HepG2 (cell line): Measurements from ENCODE around the gene ARMC10. TPM values are rescaled to one million over a fixed set of nuclear protein-coding genes. Genes with fewer than 3 reads are reported as not detected.

Source experiments
- BATF2 ChIP-seq: sonication (generic); formaldehyde crosslinking; IDR thresholded peaks from 2 replicates; pipeline ENCODE4 v1.8.0; 2022; ENCODE audit warnings: mild to moderate bottlenecking, missing genetic modification reagents, moderate library complexity
- BHLHE40 ChIP-seq: IDR thresholded peaks from 2 replicates; pipeline ENCODE4 v1.6.1; 2011; ENCODE audit warnings: low read length, improper control_type of control experiment
- CBX2 ChIP-seq, 2 experiments: fragments of 200-600 bp in 1 of 2; sonication (generic); formaldehyde crosslinking in 1 of 2; IDR thresholded peaks; 2 replicates each; pipeline versions ENCODE4 v1.7.0 to v1.8.1; 2018 to 2022; ENCODE audit warnings: low read depth in 2 of 2, low read length in 1 of 2, mild to moderate bottlenecking in 1 of 2, missing genetic modification reagents in 1 of 2
- CENPT ChIP-seq: sonication (generic); formaldehyde crosslinking; IDR thresholded peaks from 2 replicates; pipeline ENCODE4 v1.8.0; 2022; ENCODE audit warnings: low read depth, mild to moderate bottlenecking, moderate library complexity, missing genetic modification reagents
- DPF2 ChIP-seq: sonication (generic); formaldehyde crosslinking; IDR thresholded peaks from 2 replicates; pipeline ENCODE4 v1.4.0; 2020; ENCODE audit warnings: mild to moderate bottlenecking, low read depth, missing genetic modification reagents, borderline replicate concordance
- GTF2F1 ChIP-seq: fragments of 150-350 bp; IDR thresholded peaks from 2 replicates; pipeline ENCODE4 v1.6.1; 2014; ENCODE audit warnings: low read length
- NFIC ChIP-seq: IDR thresholded peaks from 2 replicates; pipeline ENCODE4 v1.6.1; 2012; ENCODE audit warnings: mild to moderate bottlenecking, low read length, inconsistent platforms
- NRL ChIP-seq: sonication (generic); formaldehyde crosslinking; IDR thresholded peaks from 2 replicates; pipeline ENCODE4 v1.5.0; 2020; ENCODE audit warnings: missing genetic modification reagents, mild to moderate bottlenecking, moderate library complexity, borderline replicate concordance
- POGZ ChIP-seq: sonication (generic); formaldehyde crosslinking; IDR thresholded peaks from 2 replicates; pipeline ENCODE4 v1.4.0; 2020; ENCODE audit warnings: mild to moderate bottlenecking, missing genetic modification reagents
- POLR2A ChIP-seq, 2 experiments: IDR thresholded peaks; 2 replicates each; pipeline ENCODE4 v1.6.1; 2011; ENCODE audit warnings: low read depth in 2 of 2, low read length in 2 of 2, mild to moderate bottlenecking in 1 of 2, moderate library complexity in 1 of 2; ENCODE audit not compliant: insufficient read depth in 1 of 2
- SOX5 ChIP-seq: IDR thresholded peaks from 2 replicates; pipeline ENCODE4 v1.6.1; 2016; ENCODE audit warnings: borderline replicate concordance
- SOX6 ChIP-seq, 2 experiments: fragments of 450-650 bp in 1 of 2; sonication (generic) in 1 of 2; formaldehyde crosslinking in 1 of 2; IDR thresholded peaks; 2 replicates each; pipeline versions ENCODE4 v1.4.0 to v1.6.1; 2017 to 2020; ENCODE audit warnings: antibody characterized with exemption in 1 of 2, mild to moderate bottlenecking in 1 of 2, missing genetic modification reagents in 1 of 2
- TEAD3 ChIP-seq: optimal IDR thresholded peaks from 2 replicates; pipeline ENCODE3; 2016; ENCODE audit warnings: borderline replicate concordance
- YY1 ChIP-seq: IDR thresholded peaks from 2 replicates; pipeline ENCODE4 v1.6.1; 2011; ENCODE audit warnings: low read length, low read depth, moderate library complexity, mild to moderate bottlenecking; ENCODE audit not compliant: insufficient read depth, insufficient replicate concordance
- ZFX ChIP-seq: sonication (generic); formaldehyde crosslinking; IDR thresholded peaks from 2 replicates; pipeline ENCODE4 v1.4.0; 2020; ENCODE audit warnings: mild to moderate bottlenecking, low read depth, missing genetic modification reagents, moderate library complexity
- ZNF20 ChIP-seq: sonication (generic); formaldehyde crosslinking; IDR thresholded peaks from 2 replicates; pipeline ENCODE4 v1.4.0; 2020; ENCODE audit warnings: mild to moderate bottlenecking, moderate library complexity, missing genetic modification reagents
- ZNF263 ChIP-seq: sonication (generic); formaldehyde crosslinking; IDR thresholded peaks from 2 replicates; pipeline ENCODE4 v1.4.0; 2020; ENCODE audit warnings: missing genetic modification reagents
- ZNF264 ChIP-seq: sonication (generic); formaldehyde crosslinking; IDR thresholded peaks from 2 replicates; pipeline ENCODE4 v1.4.0; 2020; ENCODE audit warnings: missing genetic modification reagents
- ZNF30 ChIP-seq: sonication (generic); formaldehyde crosslinking; IDR thresholded peaks from 2 replicates; pipeline ENCODE4 v1.5.0; 2020; ENCODE audit warnings: mild to moderate bottlenecking, missing genetic modification reagents
- ZNF354B ChIP-seq: sonication (generic); formaldehyde crosslinking; IDR thresholded peaks from 2 replicates; pipeline ENCODE4 v1.8.0; 2022; ENCODE audit warnings: mild to moderate bottlenecking, missing genetic modification reagents
- ZNF451 ChIP-seq: sonication (generic); formaldehyde crosslinking; IDR thresholded peaks from 2 replicates; pipeline ENCODE4 v1.5.0; 2020; ENCODE audit warnings: mild to moderate bottlenecking, missing genetic modification reagents
- ZNF749 ChIP-seq: sonication (generic); formaldehyde crosslinking; IDR thresholded peaks from 2 replicates; pipeline ENCODE4 v1.8.0; 2022; ENCODE audit warnings: mild to moderate bottlenecking, missing genetic modification reagents, moderate library complexity, borderline replicate concordance
- ZSCAN29 ChIP-seq: sonication (generic); formaldehyde crosslinking; conservative IDR thresholded peaks from 2 replicates; pipeline ENCODE4 v1.4.0; 2020; ENCODE audit warnings: mild to moderate bottlenecking, missing genetic modification reagents
- polyA plus RNA-seq, 8 experiments: library from polyadenylated mRNA; depleted of rRNA in 3 of 8; stranded (reverse) in 7 of 8; unstranded in 1 of 8; fragments of >200 nt; fragmentation: Illumina TruSeq in 4 of 8; extraction: Trizol in 4 of 8; gene quantifications; 2 replicates each; pipeline versions ENCODE4 v1.2.1 to v1.2.3, GENCODE V29; 2011 to 2016; ENCODE audit warnings: low read depth in 4 of 8, missing spikeins in 1 of 8, mixed read lengths in 1 of 8; ENCODE audit not compliant: insufficient read depth in 1 of 8
- total RNA-seq, 5 experiments: library from RNA; depleted of rRNA; stranded (reverse); fragments of >200 nt; fragmentation: Illumina TruSeq; extraction: Trizol; gene quantifications; 2 replicates each; pipeline ENCODE4 v1.2.3, GENCODE V29; 2016; ENCODE audit warnings: low read depth in 1 of 5
- TF ChIP-seq, protein P1 (sequence below): sonication (generic); formaldehyde crosslinking; IDR thresholded peaks from 2 replicates; pipeline ENCODE4 v1.4.0; 2020; ENCODE audit warnings: missing genetic modification reagents
- TF ChIP-seq, protein P2 (sequence below): sonication (generic); formaldehyde crosslinking; conservative IDR thresholded peaks from 2 replicates; pipeline ENCODE4 v1.4.0; 2020; ENCODE audit warnings: missing genetic modification reagents

The ARMC10 gene
- total and polyA plus RNA-seq, 2 of the 13 experiments (the other 11 are each of a cell fraction or from before 2014, with no cell fraction given): 11.3 to 23.7 TPM

DNA sequence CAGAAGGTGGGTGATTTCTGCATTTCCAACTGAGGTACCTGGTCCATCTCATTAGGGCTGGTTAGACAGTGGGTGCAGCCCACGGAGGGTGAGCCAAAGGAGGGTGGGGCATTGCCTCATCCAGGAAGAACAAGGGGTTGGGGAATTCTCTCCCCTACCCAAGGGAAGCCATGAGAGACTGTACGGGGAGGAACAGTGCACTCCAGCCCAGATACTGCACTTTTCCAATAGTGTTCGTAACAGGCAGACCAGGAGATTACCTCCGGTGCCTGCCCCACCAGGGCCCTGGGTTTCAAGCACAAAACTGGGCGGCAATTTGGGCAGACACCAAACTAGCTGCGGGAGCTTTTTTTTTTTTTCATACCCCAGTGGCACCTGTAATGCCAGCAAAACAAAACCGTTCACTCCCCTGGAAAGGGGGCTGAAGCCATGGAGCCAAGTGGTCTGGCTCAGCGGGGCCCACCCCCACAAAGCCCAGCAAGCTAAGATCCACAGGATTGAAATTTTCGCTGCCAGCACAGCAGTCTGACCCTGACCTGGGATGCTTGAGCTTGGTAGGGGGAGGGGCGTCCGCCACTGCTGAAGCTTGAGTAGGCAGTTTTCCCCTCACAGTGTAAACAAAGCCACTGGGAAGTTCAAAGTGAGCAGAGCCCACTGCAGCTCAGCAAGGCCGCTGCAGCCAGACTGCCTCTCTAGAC, 31.2 kb downstream of the ARMC10 start (continued):
- TF ChIP-seq, protein P1, sequence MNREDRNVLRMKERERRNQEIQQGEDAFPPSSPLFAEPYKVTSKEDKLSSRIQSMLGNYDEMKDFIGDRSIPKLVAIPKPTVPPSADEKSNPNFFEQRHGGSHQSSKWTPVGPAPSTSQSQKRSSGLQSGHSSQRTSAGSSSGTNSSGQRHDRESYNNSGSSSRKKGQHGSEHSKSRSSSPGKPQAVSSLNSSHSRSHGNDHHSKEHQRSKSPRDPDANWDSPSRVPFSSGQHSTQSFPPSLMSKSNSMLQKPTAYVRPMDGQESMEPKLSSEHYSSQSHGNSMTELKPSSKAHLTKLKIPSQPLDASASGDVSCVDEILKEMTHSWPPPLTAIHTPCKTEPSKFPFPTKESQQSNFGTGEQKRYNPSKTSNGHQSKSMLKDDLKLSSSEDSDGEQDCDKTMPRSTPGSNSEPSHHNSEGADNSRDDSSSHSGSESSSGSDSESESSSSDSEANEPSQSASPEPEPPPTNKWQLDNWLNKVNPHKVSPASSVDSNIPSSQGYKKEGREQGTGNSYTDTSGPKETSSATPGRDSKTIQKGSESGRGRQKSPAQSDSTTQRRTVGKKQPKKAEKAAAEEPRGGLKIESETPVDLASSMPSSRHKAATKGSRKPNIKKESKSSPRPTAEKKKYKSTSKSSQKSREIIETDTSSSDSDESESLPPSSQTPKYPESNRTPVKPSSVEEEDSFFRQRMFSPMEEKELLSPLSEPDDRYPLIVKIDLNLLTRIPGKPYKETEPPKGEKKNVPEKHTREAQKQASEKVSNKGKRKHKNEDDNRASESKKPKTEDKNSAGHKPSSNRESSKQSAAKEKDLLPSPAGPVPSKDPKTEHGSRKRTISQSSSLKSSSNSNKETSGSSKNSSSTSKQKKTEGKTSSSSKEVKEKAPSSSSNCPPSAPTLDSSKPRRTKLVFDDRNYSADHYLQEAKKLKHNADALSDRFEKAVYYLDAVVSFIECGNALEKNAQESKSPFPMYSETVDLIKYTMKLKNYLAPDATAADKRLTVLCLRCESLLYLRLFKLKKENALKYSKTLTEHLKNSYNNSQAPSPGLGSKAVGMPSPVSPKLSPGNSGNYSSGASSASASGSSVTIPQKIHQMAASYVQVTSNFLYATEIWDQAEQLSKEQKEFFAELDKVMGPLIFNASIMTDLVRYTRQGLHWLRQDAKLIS (CRISPR knock-in tag): no peak
- no peak for TF ChIP-seq ZSCAN29 (CRISPR knock-in tag)
- TF ChIP-seq, protein P2, sequence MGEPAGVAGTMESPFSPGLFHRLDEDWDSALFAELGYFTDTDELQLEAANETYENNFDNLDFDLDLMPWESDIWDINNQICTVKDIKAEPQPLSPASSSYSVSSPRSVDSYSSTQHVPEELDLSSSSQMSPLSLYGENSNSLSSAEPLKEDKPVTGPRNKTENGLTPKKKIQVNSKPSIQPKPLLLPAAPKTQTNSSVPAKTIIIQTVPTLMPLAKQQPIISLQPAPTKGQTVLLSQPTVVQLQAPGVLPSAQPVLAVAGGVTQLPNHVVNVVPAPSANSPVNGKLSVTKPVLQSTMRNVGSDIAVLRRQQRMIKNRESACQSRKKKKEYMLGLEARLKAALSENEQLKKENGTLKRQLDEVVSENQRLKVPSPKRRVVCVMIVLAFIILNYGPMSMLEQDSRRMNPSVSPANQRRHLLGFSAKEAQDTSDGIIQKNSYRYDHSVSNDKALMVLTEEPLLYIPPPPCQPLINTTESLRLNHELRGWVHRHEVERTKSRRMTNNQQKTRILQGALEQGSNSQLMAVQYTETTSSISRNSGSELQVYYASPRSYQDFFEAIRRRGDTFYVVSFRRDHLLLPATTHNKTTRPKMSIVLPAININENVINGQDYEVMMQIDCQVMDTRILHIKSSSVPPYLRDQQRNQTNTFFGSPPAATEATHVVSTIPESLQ: no peak
- TF ChIP-seq POLR2A (IDR thresholded peaks at IDR 0.05; ENCODE audit: insufficient read depth in 1 of 2, low read depth in 2 of 2, low read length in 2 of 2): no peak
- peak; percentile 6 for TF ChIP-seq TEAD3 (CRISPR knock-in tag)
- TF ChIP-seq ZNF749 (CRISPR knock-in tag): no peak
- no peak for TF ChIP-seq DPF2 (CRISPR knock-in tag)
- peak; percentile 22 for TF ChIP-seq YY1
- TF ChIP-seq ZNF30: no peak
- no peak for TF ChIP-seq BATF2 (CRISPR knock-in tag)
- TF ChIP-seq ZNF263 (CRISPR knock-in tag): no peak
- no peak; the same call in 1 of the 2 replicates for TF ChIP-seq POGZ (CRISPR knock-in tag)
- TF ChIP-seq NFIC: no peak
- TF ChIP-seq GTF2F1: no peak
- peak; percentile 59; the same call in 1 of the 2 replicates for TF ChIP-seq ZNF451 (CRISPR knock-in tag)
- no peak for TF ChIP-seq CENPT (CRISPR knock-in tag)
- no peak for TF ChIP-seq CBX2 (IDR thresholded peaks at IDR 0.05; ENCODE audit: low read depth, low read length)
- TF ChIP-seq CBX2 (CRISPR knock-in tag; IDR thresholded peaks at IDR 0.05; ENCODE audit: low read depth): no peak
- TF ChIP-seq ZNF354B (CRISPR knock-in tag): no peak
- no peak for TF ChIP-seq BHLHE40
- peak; percentile 60; the same call in 1 of the 2 replicates for TF ChIP-seq NRL (CRISPR knock-in tag)
- TF ChIP-seq ZNF264 (CRISPR knock-in tag): peak; percentile 44; the same call in 1 of the 2 replicates
- peak; percentile 52; the same call in 1 of the 2 replicates for TF ChIP-seq SOX5 (CRISPR knock-in tag)
- TF ChIP-seq ZFX: peak; percentile 49; the same call in 1 of the 2 replicates
- no peak for TF ChIP-seq ZNF20 (CRISPR knock-in tag)
- TF ChIP-seq SOX6 (IDR thresholded peaks at IDR 0.05): no peak
- no peak; the same call in 1 of the 2 replicates for TF ChIP-seq SOX6 (CRISPR knock-in tag; IDR thresholded peaks at IDR 0.05)
